ENCODE data around the gene KLHDC8A. TPM values are rescaled to one million over a fixed set of nuclear protein-coding genes. Genes with fewer than 3 reads are reported as not detected.

Gene KLHDC8A
- total and polyA plus RNA-seq, 2 of the 13 experiments (the other 11 are each of a cell fraction or from before 2014, with no cell fraction given) = not detected

- no peak overlapping the region for H2AFZ ChIP-seq (ENCODE audit: low read length)
- WGBS (ENCODE audit: low lambda C conversion rate) = 14% methylated on average over 3 of the region's 3 CpGs
- FAIRE-seq (no peak), DNase-seq (ENCODE audit: low spot score) (no peak), ATAC-seq (no peak)
- CTCF ChIA-PET (ENCODE audit: low intra/inter-chr PET ratio, low total read pairs) = interaction anchor here (3.3 kb wide), 1 partner anchor 90 kb away, joined by 51 read pairs; no protein-coding TSS in a partner anchor
- in situ Hi-C loops (cut with HindIII; ENCODE audit: extremely low pct_ligation_motif_present, low pct_unique_long_range_greater_than_20kb) (loop anchor here (5.0 kb wide), 2 partner anchors 92 to 127 kb away; no protein-coding TSS in a partner anchor), intact Hi-C loops (cut with micrococcal nuclease; ENCODE audit: unreplicated experiment) (loop anchor here (2.0 kb wide), 1 partner anchor 59 kb away; no protein-coding TSS in a partner anchor)
- no peaks in the 10 kb centered on the region for H3K9me3 ChIP-seq (ENCODE audit: low read length)
- H3K4me1 ChIP-seq (ENCODE audit: insufficient read depth, low read length) = peaks cover 22% of the 10 kb centered on the region
- no peak overlapping the region for H3K4me3 ChIP-seq (replicated peaks in 1 of 3; ENCODE audit: insufficient read depth in 1 of 3, low read depth in 2 of 3, low read length in 3 of 3)
- TF ChIP-seq PRPF4 (IDR thresholded peaks at IDR 0.05; ENCODE audit: low read depth, low read length, poor library complexity, severe bottlenecking) (no peak), ZFP82 (CRISPR knock-in tag; IDR thresholded peaks at IDR 0.05; ENCODE audit: borderline replicate concordance) (no peak), FOXK2 (IDR thresholded peaks at IDR 0.05) (no peak), ZNF660 (CRISPR knock-in tag; IDR thresholded peaks at IDR 0.05; ENCODE audit: borderline replicate concordance, low read depth) (no peak), SP4 (CRISPR knock-in tag; IDR thresholded peaks at IDR 0.05) (no peak), ZNF670 (CRISPR knock-in tag; IDR thresholded peaks at IDR 0.05; ENCODE audit: borderline replicate concordance) (no peak), POLR2AphosphoS5 (IDR thresholded peaks at IDR 0.05; ENCODE audit: low read depth, low read length) (no peak), TBX2 (CRISPR knock-in tag; IDR thresholded peaks at IDR 0.05; ENCODE audit: borderline replicate concordance) (no peak)
- POLR2A ChIA-PET = interaction anchor here (0.9 kb wide), 1 partner anchor 45 kb away, joined by 3 read pairs; no protein-coding TSS in a partner anchor
- H3K27ac ChIP-seq (ENCODE audit: extremely low read length, insufficient read depth, low read length) = no peak overlapping the region
- no peak overlapping the region for H3K4me2 ChIP-seq (ENCODE audit: low read depth, low read length)
- no TSS peak for BruUV-seq (replicated peaks)
- no peaks in the 10 kb centered on the region for H3K36me3 ChIP-seq (replicated peaks in 1 of 2; ENCODE audit: control insufficient read depth in 1 of 2, insufficient read depth in 2 of 2, low read length in 2 of 2)
- H3K9ac ChIP-seq (ENCODE audit: insufficient read depth, low read depth, low read length) = no peak overlapping the region
- no peaks in the 10 kb centered on the region; a peak in 1 of 5 replicates for H3K27me3 ChIP-seq (ENCODE audit: control insufficient read depth in 1 of 2, insufficient read depth in 2 of 2, low read length in 2 of 2)
- H4K20me1 ChIP-seq (ENCODE audit: insufficient read depth, low read length) = no peaks in the 10 kb centered on the region
- H3K79me2 ChIP-seq (ENCODE audit: insufficient read depth, low read length) = no peaks in the 10 kb centered on the region
Measured at GRCh38 chr1:205395616-205396015, 38.9 kb upstream of the KLHDC8A start.

- DNase-seq (ENCODE audit: low spot score) = no peak
- Histone ChIP-seq H3K79me2 (ENCODE audit: insufficient read depth, low read length) (no peaks in the 10 kb centered on the region), H3K4me2 (ENCODE audit: low read depth, low read length) (no peak overlapping the region), H3K9me3 (ENCODE audit: low read length) (no peaks in the 10 kb centered on the region), H3K27ac (ENCODE audit: extremely low read length, insufficient read depth, low read length) (no peak overlapping the region), H4K20me1 (ENCODE audit: insufficient read depth, low read length) (no peaks in the 10 kb centered on the region), H2AFZ (ENCODE audit: low read length) (no peak overlapping the region), H3K36me3 (replicated peaks in 1 of 2; ENCODE audit: control insufficient read depth in 1 of 2, insufficient read depth in 2 of 2, low read length in 2 of 2) (no peaks in the 10 kb centered on the region), H3K4me3 (replicated peaks in 1 of 3; ENCODE audit: insufficient read depth in 1 of 3, low read depth in 2 of 3, low read length in 3 of 3) (no peak overlapping the region), H3K9ac (ENCODE audit: insufficient read depth, low read depth, low read length) (no peak overlapping the region), H3K27me3 (ENCODE audit: control insufficient read depth in 1 of 2, insufficient read depth in 2 of 2, low read length in 2 of 2) (no peaks in the 10 kb centered on the region), H3K4me1 (ENCODE audit: insufficient read depth, low read length) (peaks cover 22% of the 10 kb centered on the region)
- no peak for FAIRE-seq
- intact Hi-C loops (cut with micrococcal nuclease; ENCODE audit: unreplicated experiment) = no loop called here
- POLR2A ChIA-PET = no interaction called here
- in situ Hi-C loops (cut with HindIII; ENCODE audit: extremely low pct_ligation_motif_present, low pct_unique_long_range_greater_than_20kb) = no loop called here
- WGBS (ENCODE audit: low lambda C conversion rate) = 29% methylated on average over 1 of the region's 1 CpG
- no peak for ATAC-seq
- CTCF ChIA-PET (ENCODE audit: low intra/inter-chr PET ratio, low total read pairs) = no interaction called here
- BruUV-seq (replicated peaks) = no TSS peak
- no peak for TF ChIP-seq TMF1 (CRISPR knock-in tag; IDR thresholded peaks at IDR 0.05; ENCODE audit: low read depth)
- TF ChIP-seq ZUFSP (CRISPR knock-in tag; IDR thresholded peaks at IDR 0.05; ENCODE audit: borderline replicate concordance) = no peak
- no peak for TF ChIP-seq ATF5 (CRISPR knock-in tag; IDR thresholded peaks at IDR 0.05; ENCODE audit: low read depth)
- TF ChIP-seq HNRNPUL1 (IDR thresholded peaks at IDR 0.05; ENCODE audit: low read depth, low read length) = no peak
- TF ChIP-seq ZNF343 (CRISPR knock-in tag; IDR thresholded peaks at IDR 0.05) = no peak
- no peak for TF ChIP-seq ZNF7 (CRISPR knock-in tag; IDR thresholded peaks at IDR 0.05)
- TF ChIP-seq FOXJ3 (CRISPR knock-in tag; IDR thresholded peaks at IDR 0.05; ENCODE audit: borderline replicate concordance) = no peak
- no peak for TF ChIP-seq ZGPAT (CRISPR knock-in tag; IDR thresholded peaks at IDR 0.05)
- TF ChIP-seq ZNF850 (CRISPR knock-in tag; conservative IDR thresholded peaks at IDR 0.05) = no peak
Measured at GRCh38 chr1:205392650-205393049, 35.9 kb upstream of the KLHDC8A start.

Data from HepG2 (cell line).